Lung (tissue), 12 donors: Measurements from ENCODE around the gene PIK3CG. TPM values are rescaled to one million over a fixed set of nuclear protein-coding genes. Genes with fewer than 3 reads are reported as not detected.
"Not testable (repeated sequence)": the region's sequence is repeated elsewhere in the genome, so short reads cannot be mapped to it uniquely, and the experiment has no call there.

Experiments
- ATAC-seq: fragments of 200-7000 bp; cut with Tn5 transposase; one replicate; pipeline ENCODE4 v1.9.1; 2020; ENCODE audit warnings: moderate number of reproducible peaks; ENCODE audit not compliant: insufficient read depth, low FRiP score
- DNase-seq, 3 donors: peaks; one replicate each; pipeline ENCODE4 v3.0.0-alpha.2; 2013 to 2017
- H3K27ac ChIP-seq, 2 donors: one replicate each; pipeline ENCODE4 v1.5.1; 2013; ENCODE audit warnings: mild to moderate bottlenecking in 2 of 2, moderate library complexity in 2 of 2, control low read depth in 1 of 2, inconsistent platforms in 1 of 2, low read depth in 1 of 2, low read length in 1 of 2
- H3K27me3 ChIP-seq, 3 donors: one replicate each; pipeline ENCODE4 v1.5.1; 2013; ENCODE audit warnings: low read length in 2 of 3; ENCODE audit not compliant: control insufficient read depth in 3 of 3, insufficient read depth in 3 of 3
- H3K36me3 ChIP-seq, 4 donors: one replicate each; pipeline ENCODE4 v1.5.1; 2013; ENCODE audit warnings: low read length in 4 of 4, mild to moderate bottlenecking in 1 of 4, moderate library complexity in 1 of 4; ENCODE audit not compliant: control insufficient read depth in 4 of 4, insufficient read depth in 4 of 4
- H3K4me1 ChIP-seq, 5 donors: one replicate each; pipeline ENCODE4 v1.5.1; 2013; ENCODE audit warnings: low read length in 5 of 5, mild to moderate bottlenecking in 2 of 5, moderate library complexity in 1 of 5; ENCODE audit not compliant: control insufficient read depth in 5 of 5, insufficient read depth in 5 of 5
- H3K4me3 ChIP-seq: one replicate; pipeline ENCODE4 v1.5.1; 2013; ENCODE audit warnings: mild to moderate bottlenecking, control low read depth, moderate library complexity
- H3K9ac ChIP-seq, 2 donors: one replicate each; pipeline ENCODE4 v1.5.1; 2013; ENCODE audit warnings: low read length in 2 of 2, control low read depth in 1 of 2; ENCODE audit not compliant: insufficient read depth in 1 of 2
- H3K9me3 ChIP-seq, 4 donors: one replicate each; pipeline ENCODE4 v1.5.1; 2013; ENCODE audit warnings: low read length in 3 of 4, mild to moderate bottlenecking in 1 of 4, moderate library complexity in 1 of 4; ENCODE audit not compliant: control insufficient read depth in 4 of 4, insufficient read depth in 3 of 4
- CTCF ChIP-seq: IDR thresholded peaks from 2 replicates; pipeline ENCODE4 v1.5.1; 2012; ENCODE audit warnings: mild to moderate bottlenecking; ENCODE audit errors: control extremely low read depth, extremely low read depth
- WGBS, 2 donors: extraction: QIAGEN DNeasy Blood & Tissue Kit; methylation state at CpG; one replicate each; pipeline ENCODE4 v1.1.7; 2013; 5-methylcytosine and 5-hydroxymethylcytosine counted together
- polyA plus RNA-seq, 2 donors: library from polyadenylated mRNA; stranded (reverse); fragments of 200-250 nt; gene quantifications; one replicate each; pipeline ENCODE4 v1.2.1, GENCODE V29; 2013
- total RNA-seq, 2 donors: library from RNA; depleted of rRNA in 1 of 2; stranded (reverse); fragments of >200 nt in 1 of 2; gene quantifications; one replicate each; pipeline ENCODE4 v1.2.1, GENCODE V29; 2014 to 2021
- donor health status: control.
- donor health status: control.
- donor health status: Bipolar disorder and iron deficiency.
- donor health status: healthy.
- donor health status: DM: yes; HTN: yes; CAD: no.

PIK3CG gene
- total and polyA plus RNA-seq, 4 donors, result 0.61 to 10.8 (median 6.8) TPM

GRCh38 chr7:106895246-106895864 lies 30.3 kb downstream of the PIK3CG start:
- Histone ChIP-seq H3K9me3 (no peaks in the 10 kb centered on the region), H3K27me3 (no peaks in the 10 kb centered on the region), H3K9ac (no peak overlapping the region), H3K36me3 (no peaks in the 10 kb centered on the region), H3K27ac (no peak overlapping the region), H3K4me3 (no peak overlapping the region), H3K4me1 (no peaks in the 10 kb centered on the region)
- ATAC-seq, result no peak
- no peak for TF ChIP-seq CTCF
- WGBS, 2 donors, result 64 to 75% methylated on average over 4 of the region's 4 CpGs
- no peak for DNase-seq

GRCh38 chr7:106896231-106896630 lies 31.1 kb downstream of the PIK3CG start:
- no peak for ATAC-seq
- H3K27me3 ChIP-seq, result no peaks in the 10 kb centered on the region
- no peak overlapping the region for H3K27ac ChIP-seq
- DNase-seq, result no peak
- TF ChIP-seq CTCF, result no peak
- no peaks in the 10 kb centered on the region for H3K9me3 ChIP-seq
- WGBS, 2 donors, result 86 to 100% methylated on average over 3 of the region's 3 CpGs
- no peak overlapping the region for H3K9ac ChIP-seq
- no peak overlapping the region for H3K4me3 ChIP-seq
- no peaks in the 10 kb centered on the region for H3K4me1 ChIP-seq
- no peaks in the 10 kb centered on the region for H3K36me3 ChIP-seq

GRCh38 chr7:106897553-106897952 lies 32.5 kb downstream of the PIK3CG start:
- H3K9me3 ChIP-seq, H3K9ac ChIP-seq, H3K36me3 ChIP-seq, H3K4me3 ChIP-seq, ATAC-seq, H3K27me3 ChIP-seq, DNase-seq, H3K27ac ChIP-seq, H3K4me1 ChIP-seq: not testable (repeated sequence)
- WGBS, 2 donors, result 96 to 97% methylated on average over 3 of the region's 3 CpGs

GRCh38 chr7:106898967-106899366 lies 33.9 kb downstream of the PIK3CG start:
- WGBS, 2 donors, result 94 to 97% methylated on average over 2 of the region's 2 CpGs
- not testable (repeated sequence) for H3K9ac ChIP-seq, ATAC-seq, H3K27ac ChIP-seq, H3K27me3 ChIP-seq, H3K36me3 ChIP-seq, DNase-seq, H3K4me3 ChIP-seq, H3K4me1 ChIP-seq, H3K9me3 ChIP-seq
